CD4-positive, alpha-beta T cell treated with Interleukin-2 at 100 ng/mL for 4 hours (primary cell): ENCODE data around the gene ZNF107.
"Not testable (repeated sequence)": the region's sequence is repeated elsewhere in the genome, so short reads cannot be mapped to it uniquely, and the experiment has no call there.

Source experiments
- DNase-seq: peaks from one replicate; pipeline ENCODE4 v3.0.0-alpha.2; 2020; ENCODE audit warnings: low spot score

Gene ZNF107

GRCh38 chr7:64733550-64734240, 67.8 kb downstream of the ZNF107 start:
- DNase-seq: no peak

GRCh38 chr7:64736575-64736974, 70.6 kb downstream of the ZNF107 start:
- DNase-seq: no peak

GRCh38 chr7:64738403-64738802, 72.5 kb downstream of the ZNF107 start:
- not testable (repeated sequence) for DNase-seq

GRCh38 chr7:64738953-64739352, 73.0 kb downstream of the ZNF107 start:
- DNase-seq: not testable (repeated sequence)

- DNase-seq: no peak
Measured at GRCh38 chr7:64744680-64745079, 78.7 kb downstream of the ZNF107 start.

GRCh38 chr7:64747802-64748201, 81.9 kb downstream of the ZNF107 start:
- no peak for DNase-seq

GRCh38 chr7:64753032-64753431, 87.1 kb downstream of the ZNF107 start:
- no peak for DNase-seq

- DNase-seq: no peak
Measured at GRCh38 chr7:64755865-64756264, 89.9 kb downstream of the ZNF107 start.

- no peak for DNase-seq
Measured at GRCh38 chr7:64758151-64758550, 92.2 kb downstream of the ZNF107 start.
